Natural killer cell (primary cell): Measurements from ENCODE around the gene CARD16. TPM values are rescaled to one million over a fixed set of nuclear protein-coding genes. Genes with fewer than 3 reads are reported as not detected.

Experiments used
- ATAC-seq, 3 donors: fragments of 150-1000 bp in 2 of 3; fragments of 200-7000 bp in 1 of 3; cut with Tn5 transposase; 1 replicate in 1 of 3; 2 replicates in 2 of 3; pipeline ENCODE4 v1.10.0; 2021; ENCODE audit warnings: mild to moderate bottlenecking in 2 of 3, moderate library complexity in 2 of 3
- DNase-seq, 2 donors: peaks; one replicate each; pipeline versions ENCODE4 v3.0.0 to v3.0.0-alpha.2; 2013 to 2021; ENCODE audit warnings: mixed read lengths in 1 of 2
- H3K27ac ChIP-seq: one replicate; pipeline ENCODE4 v1.5.1; 2013; ENCODE audit warnings: mild to moderate bottlenecking, low read length
- H3K27me3 ChIP-seq: one replicate; pipeline ENCODE4 v1.6.1; 2013; ENCODE audit warnings: low read length; ENCODE audit not compliant: control insufficient read depth, insufficient read depth
- H3K36me3 ChIP-seq: one replicate; pipeline ENCODE4 v1.6.1; 2013; ENCODE audit warnings: low read length; ENCODE audit not compliant: control insufficient read depth, insufficient read depth
- H3K4me1 ChIP-seq: one replicate; pipeline ENCODE4 v1.6.1; 2013; ENCODE audit warnings: low read length; ENCODE audit not compliant: control insufficient read depth, insufficient read depth
- H3K4me3 ChIP-seq: one replicate; pipeline ENCODE4 v1.5.1; 2013; ENCODE audit warnings: low read length
- H3K9me3 ChIP-seq: one replicate; pipeline ENCODE4 v1.6.1; 2013; ENCODE audit warnings: low read length; ENCODE audit not compliant: control insufficient read depth, insufficient read depth
- H3K27ac Mint-ChIP-seq, 2 donors: one replicate each; pipeline ENCODE4 v1.8.0; 2022; ENCODE audit warnings: mild to moderate bottlenecking in 2 of 2, mixed read lengths in 2 of 2, moderate library complexity in 1 of 2
- H3K27me3 Mint-ChIP-seq, 2 donors: one replicate each; pipeline ENCODE4 v1.8.0; 2022; ENCODE audit warnings: low read depth in 2 of 2, mixed read lengths in 2 of 2
- H3K36me3 Mint-ChIP-seq: one replicate; pipeline ENCODE4 v1.8.0; 2022; ENCODE audit warnings: mixed read lengths
- H3K4me1 Mint-ChIP-seq, 2 donors: one replicate each; pipeline ENCODE4 v1.8.0; 2022; ENCODE audit warnings: mixed read lengths in 2 of 2
- H3K4me3 Mint-ChIP-seq: one replicate; pipeline ENCODE4 v1.8.0; 2022; ENCODE audit warnings: mild to moderate bottlenecking, moderate library complexity, mixed read lengths
- H3K9me3 Mint-ChIP-seq, 2 donors: one replicate each; pipeline ENCODE4 v1.8.0; 2022; ENCODE audit warnings: mixed read lengths in 2 of 2
- CTCF ChIP-seq: fragments of 200-600 bp; IDR thresholded peaks from one replicate; pipeline ENCODE4 v1.8.0; 2022; ENCODE audit warnings: antibody characterized with exemption
- WGBS: methylation state at CpG from one replicate; pipeline ENCODE4 v1.1.7; 2013; ENCODE audit warnings: missing lambda C conversion rate; ENCODE audit not compliant: insufficient coverage; 5-methylcytosine and 5-hydroxymethylcytosine counted together
- intact Hi-C: fragments of 100-400 bp; cut with micrococcal nuclease; formaldehyde crosslinking; loops from one replicate; pipeline ENCODE4 v1.14.2; 2022
- total RNA-seq, 4 donors: library from RNA; stranded (reverse); fragments of 120-200 nt in 1 of 4; gene quantifications; one replicate each; pipeline versions ENCODE4 v1.2.3 to v1.2.4, GENCODE V29; 2013 to 2022

CARD16 gene
- total RNA-seq, 3 donors from 2014 or later (not counting 1 experiment from before 2014, with no cell fraction given) = 54.7 to 113 (median 110) TPM

GRCh38 chr11:105057432-105057831 is 12.3 kb upstream of the CARD16 start:
- no peaks in the 10 kb centered on the region for H3K27me3 ChIP-seq
- Mint-ChIP-seq H3K27me3 (peaks cover 5 to 7% of the 10 kb centered on the region in 2 donors), H3K4me1 (no peaks in the 10 kb centered on the region), H3K9me3 (no peaks in the 10 kb centered on the region), H3K27ac (no peak overlapping the region), H3K36me3 (no peaks in the 10 kb centered on the region), H3K4me3 (no peak overlapping the region)
- ATAC-seq = no peak
- 63% methylated on average over 4 of the region's 4 CpGs for WGBS
- intact Hi-C loops = no loop called here
- no peaks in the 10 kb centered on the region for H3K4me1 ChIP-seq
- H3K9me3 ChIP-seq = no peaks in the 10 kb centered on the region
- H3K36me3 ChIP-seq = no peaks in the 10 kb centered on the region
- no peak overlapping the region for H3K4me3 ChIP-seq
- TF ChIP-seq CTCF = no peak
- H3K27ac ChIP-seq = no peak overlapping the region
- DNase-seq = no peak

GRCh38 chr11:105056446-105056845 is 11.3 kb upstream of the CARD16 start:
- H3K27me3 Mint-ChIP-seq = peaks cover 5 to 7% of the 10 kb centered on the region in 2 donors
- Histone ChIP-seq H3K36me3 (no peaks in the 10 kb centered on the region), H3K9me3 (no peaks in the 10 kb centered on the region), H3K27me3 (no peaks in the 10 kb centered on the region), H3K4me1 (no peaks in the 10 kb centered on the region), H3K27ac (no peak overlapping the region), H3K4me3 (no peak overlapping the region)
- H3K4me3 Mint-ChIP-seq = no peak overlapping the region
- no peak for TF ChIP-seq CTCF
- H3K27ac Mint-ChIP-seq = no peak overlapping the region
- no peaks in the 10 kb centered on the region for H3K36me3 Mint-ChIP-seq
- 100% methylated on average over 1 of the region's 1 CpG for WGBS
- no peaks in the 10 kb centered on the region for H3K4me1 Mint-ChIP-seq
- H3K9me3 Mint-ChIP-seq = no peaks in the 10 kb centered on the region
- DNase-seq (no peak), ATAC-seq (no peak)
- intact Hi-C loops = no loop called here

- no peak overlapping the region for H3K4me3 Mint-ChIP-seq
- ATAC-seq (peak; percentile 32 to 61 (median 55)), DNase-seq (peak in 1 of 2 donors; percentile 11)
- intact Hi-C loops = no loop called here
- Histone ChIP-seq H3K27me3 (no peaks in the 10 kb centered on the region), H3K9me3 (no peaks in the 10 kb centered on the region), H3K27ac (no peak overlapping the region), H3K4me1 (no peaks in the 10 kb centered on the region), H3K36me3 (no peaks in the 10 kb centered on the region), H3K4me3 (no peak overlapping the region)
- H3K9me3 Mint-ChIP-seq = no peaks in the 10 kb centered on the region
- no peak for TF ChIP-seq CTCF
- no peaks in the 10 kb centered on the region for H3K36me3 Mint-ChIP-seq
- peaks cover 0 to 7% of the 10 kb centered on the region in 2 donors for H3K27me3 Mint-ChIP-seq
- WGBS = 85% methylated on average over 2 of the region's 2 CpGs
- H3K27ac Mint-ChIP-seq = no peak overlapping the region
- H3K4me1 Mint-ChIP-seq = no peaks in the 10 kb centered on the region
Observed at GRCh38 chr11:105054723-105055493, 9.8 kb upstream of the CARD16 start.

GRCh38 chr11:105052487-105052886 is 7.4 kb upstream of the CARD16 start:
- intact Hi-C loops = no loop called here
- H3K4me1 Mint-ChIP-seq = no peaks in the 10 kb centered on the region

More at GRCh38 chr11:105052487-105052886, 7.4 kb upstream of the CARD16 start:
- Histone ChIP-seq H3K36me3 (no peaks in the 10 kb centered on the region), H3K27me3 (no peaks in the 10 kb centered on the region), H3K4me1 (no peaks in the 10 kb centered on the region), H3K27ac (no peak overlapping the region), H3K4me3 (no peak overlapping the region), H3K9me3 (no peaks in the 10 kb centered on the region)
- no peaks in the 10 kb centered on the region for H3K9me3 Mint-ChIP-seq
- no peak for TF ChIP-seq CTCF
- no peak for DNase-seq
- ATAC-seq = no peak
- H3K27me3 Mint-ChIP-seq = peaks cover 0 to 7% of the 10 kb centered on the region in 2 donors
- WGBS = 100% methylated on average over 3 of the region's 3 CpGs
- no peak overlapping the region for H3K4me3 Mint-ChIP-seq
- H3K27ac Mint-ChIP-seq = no peak overlapping the region
- no peaks in the 10 kb centered on the region for H3K36me3 Mint-ChIP-seq
